Measurements from ENCODE around the gene PSME1. TPM values are rescaled to one million over a fixed set of nuclear protein-coding genes. Genes with fewer than 3 reads are reported as not detected.
A peak's percentile ranks its signal among the peaks of the same experiment; 100 is the strongest.
"Not testable (repeated sequence)": the region's sequence is repeated elsewhere in the genome, so short reads cannot be mapped to it uniquely, and the experiment has no call there.

PSME1 gene
- total RNA-seq, 2 experiments from 2014 or later: 414 to 418 TPM

DNA sequence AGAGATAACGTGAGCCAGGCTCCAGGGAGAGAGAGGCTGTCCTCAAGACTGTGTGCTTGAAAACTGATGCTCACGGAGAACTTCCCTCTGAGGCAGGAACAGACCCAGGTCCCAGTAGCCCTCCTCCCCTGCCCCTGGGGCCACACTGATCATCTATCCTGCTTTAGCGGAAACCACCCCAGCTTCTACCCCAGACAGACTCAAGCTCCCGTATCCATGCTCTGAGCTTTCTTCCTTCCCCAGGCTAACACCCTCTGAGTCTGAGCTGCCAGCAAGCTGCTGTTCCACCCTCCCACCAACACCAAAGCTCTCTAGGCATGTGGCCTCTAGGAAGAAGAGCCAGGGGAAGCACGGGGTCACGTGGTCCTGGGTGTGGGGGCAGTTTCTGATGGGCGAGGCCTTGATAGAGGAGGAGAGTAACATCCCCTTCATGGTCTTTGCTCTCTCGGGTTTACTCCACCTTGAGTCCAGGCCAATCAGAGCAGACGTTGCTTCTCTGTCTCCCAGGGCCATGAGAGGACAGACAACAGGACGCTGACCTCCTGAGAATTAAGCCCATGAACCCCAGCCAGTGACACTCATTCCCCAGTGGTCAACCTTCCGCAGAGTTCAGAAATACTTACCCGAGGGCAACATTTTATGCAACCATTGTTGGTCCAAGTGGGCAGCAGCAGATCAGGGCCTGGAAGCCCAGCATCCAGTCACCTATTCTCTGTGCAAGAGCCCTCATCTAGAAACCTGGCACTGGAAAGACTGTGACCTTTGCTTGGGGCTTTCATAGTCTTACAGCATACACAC is 40.5 kb upstream of the PSME1 start:
- H3K9me3 Mint-ChIP-seq (ENCODE audit: low read depth): no peaks in the 10 kb centered on the region
- ChIA-PET POLR2A (interaction anchor here (0.9 to 2.9 kb wide), 6 partner anchors 13 to 107 kb away, joined by 3 to 13 read pairs (median 6); partner anchors contain the start of genes DCAF11, DHRS4L2, NRL and PSME2), CTCF (interaction anchor here (0.6 to 12.4 kb wide), 8 partner anchors 12 to 1000 kb away, joined by 3 to 189 read pairs (median 18); partner anchors contain the start of genes ACIN1, C14orf119, CARMIL3 and DCAF11)
- H3K36me3 Mint-ChIP-seq (ENCODE audit: low read depth): peaks cover 35% of the 10 kb centered on the region
- H3K27me3 Mint-ChIP-seq: no peaks in the 10 kb centered on the region
- ATAC-seq (peak; percentile 40), DNase-seq (peak; percentile 82)
- H3K27ac Mint-ChIP-seq: peak overlapping the region; percentile 95
- intact Hi-C loops (cut with DNase I, micrococcal nuclease): loop anchor here in 1 of 2 experiments (1.0 to 2.0 kb wide), 4 partner anchors 13 to 529 kb away; partner anchors contain the start of genes AP1G2, CARMIL3 and DHRS4L2
- peak overlapping the region; percentile 85 for H3K4me3 Mint-ChIP-seq
- peaks cover 24% of the 10 kb centered on the region for H3K4me1 Mint-ChIP-seq

DNA sequence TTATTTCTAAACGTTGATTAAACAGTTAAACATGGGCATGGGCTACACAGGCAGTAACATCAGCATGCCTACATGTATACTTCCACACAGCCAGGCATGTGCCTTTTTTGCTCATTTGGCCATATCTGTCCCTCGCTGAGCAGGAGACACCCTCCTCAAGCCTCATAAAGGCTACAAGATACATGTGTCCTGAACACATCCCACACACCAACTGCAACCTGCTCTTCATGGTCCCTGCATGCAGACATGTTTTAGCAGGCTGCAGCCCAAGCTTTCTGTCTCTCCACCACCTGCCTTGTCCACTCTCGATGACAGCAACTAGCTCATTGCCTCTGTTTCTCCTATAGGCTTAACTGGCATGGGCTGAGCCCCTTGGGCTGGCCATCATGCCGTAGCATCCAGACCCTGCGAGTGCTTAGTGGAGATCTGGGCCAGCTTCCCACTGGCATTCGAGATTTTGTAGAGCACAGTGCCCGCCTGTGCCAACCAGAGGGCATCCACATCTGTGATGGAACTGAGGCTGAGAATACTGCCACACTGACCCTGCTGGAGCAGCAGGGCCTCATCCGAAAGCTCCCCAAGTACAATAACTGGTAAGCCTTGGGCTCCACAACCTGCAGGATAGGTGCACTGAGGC is 39.3 kb upstream of the PSME1 start:
- POLR2A ChIA-PET: interaction anchor here (0.6 kb wide), 1 partner anchor 555 kb away, joined by 3 read pairs; no protein-coding TSS in a partner anchor
- Mint-ChIP-seq H3K27me3 (no peaks in the 10 kb centered on the region), H3K36me3 (ENCODE audit: low read depth) (peaks cover 46% of the 10 kb centered on the region), H3K4me3 (peak overlapping the region; percentile 49), H3K27ac (peak overlapping the region; percentile 53), H3K9me3 (ENCODE audit: low read depth) (no peaks in the 10 kb centered on the region), H3K4me1 (peaks cover 22% of the 10 kb centered on the region)
- DNase-seq: no peak
- CTCF ChIA-PET: interaction anchor here (0.6 to 12.4 kb wide), 3 partner anchors 11 to 40 kb away, joined by 3 to 189 read pairs (median 124); no protein-coding TSS in a partner anchor
- intact Hi-C loops (cut with DNase I, micrococcal nuclease): no loop called here
- no peak for ATAC-seq

DNA sequence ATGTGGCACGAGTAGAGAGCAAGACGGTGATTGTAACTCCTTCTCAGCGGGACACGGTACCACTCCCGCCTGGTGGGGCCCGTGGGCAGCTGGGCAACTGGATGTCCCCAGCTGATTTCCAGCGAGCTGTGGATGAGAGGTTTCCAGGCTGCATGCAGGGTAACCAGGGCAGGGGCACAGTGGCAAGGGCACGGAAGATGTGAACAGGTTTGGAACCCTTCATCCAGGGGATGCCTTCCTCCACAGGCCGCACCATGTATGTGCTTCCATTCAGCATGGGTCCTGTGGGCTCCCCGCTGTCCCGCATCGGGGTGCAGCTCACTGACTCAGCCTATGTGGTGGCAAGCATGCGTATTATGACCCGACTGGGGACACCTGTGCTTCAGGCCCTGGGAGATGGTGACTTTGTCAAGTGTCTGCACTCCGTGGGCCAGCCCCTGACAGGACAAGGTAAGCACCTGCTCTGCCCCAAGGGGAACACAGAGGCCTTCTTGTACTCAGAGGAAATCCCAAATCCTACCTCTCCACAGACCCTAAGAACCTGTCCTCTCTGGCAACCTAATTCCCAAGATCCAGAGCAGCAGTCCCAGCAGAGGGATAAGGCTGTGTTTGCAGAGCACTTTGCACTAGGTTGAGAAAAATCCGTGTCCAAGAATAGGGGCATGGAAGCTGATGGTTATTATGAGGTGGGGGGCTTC is 37.6 kb upstream of the PSME1 start:
- Mint-ChIP-seq H3K36me3 (ENCODE audit: low read depth) (peaks cover 59% of the 10 kb centered on the region), H3K9me3 (ENCODE audit: low read depth) (no peaks in the 10 kb centered on the region), H3K4me3 (no peak overlapping the region), H3K27ac (no peak overlapping the region), H3K27me3 (no peaks in the 10 kb centered on the region), H3K4me1 (peaks cover 18% of the 10 kb centered on the region)
- DNase-seq: no peak
- ATAC-seq: no peak
- intact Hi-C loops (cut with DNase I, micrococcal nuclease): no loop called here
- ChIA-PET POLR2A (no interaction called here), CTCF (interaction anchor here (12.4 kb wide), 1 partner anchor 9 kb away, joined by 189 read pairs; no protein-coding TSS in a partner anchor)

DNA sequence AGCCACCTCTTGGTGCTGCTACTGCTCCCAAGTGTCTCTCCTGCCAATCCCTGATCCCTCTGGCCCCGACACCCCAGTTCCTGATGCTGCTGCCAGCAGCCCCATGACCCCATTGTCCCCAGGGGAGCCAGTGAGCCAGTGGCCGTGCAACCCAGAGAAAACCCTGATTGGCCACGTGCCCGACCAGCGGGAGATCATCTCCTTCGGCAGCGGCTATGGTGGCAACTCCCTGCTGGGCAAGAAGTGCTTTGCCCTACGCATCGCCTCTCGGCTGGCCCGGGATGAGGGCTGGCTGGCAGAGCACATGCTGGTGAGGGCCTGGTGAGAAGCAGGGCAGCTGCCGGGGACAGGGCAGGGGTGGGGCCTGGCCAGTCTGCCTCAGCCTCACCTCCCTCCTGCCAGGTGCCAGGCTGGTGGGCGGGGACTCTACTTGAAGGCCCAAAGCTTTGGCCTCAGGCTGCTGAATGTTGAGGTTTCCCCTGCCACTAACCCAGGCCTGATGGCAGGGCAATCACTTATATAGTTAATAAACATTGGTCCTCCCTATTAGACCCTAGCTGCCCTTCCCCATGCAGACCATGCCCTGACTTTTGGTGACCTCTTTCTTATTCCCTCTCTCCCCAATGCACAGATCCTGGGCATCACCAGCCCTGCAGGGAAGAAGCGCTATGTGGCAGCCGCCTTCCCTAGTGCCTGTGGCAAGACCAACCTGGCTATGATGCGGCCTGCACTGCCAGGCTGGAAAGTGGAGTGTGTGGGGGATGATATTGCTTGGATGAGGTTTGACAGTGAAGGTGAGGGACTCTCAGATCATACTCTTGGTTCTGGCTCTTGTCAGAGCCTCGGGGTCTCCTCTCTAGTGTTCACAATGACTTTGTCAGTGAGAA is 36.8 kb upstream of the PSME1 start:
- Mint-ChIP-seq H3K4me3 (no peak overlapping the region), H3K27ac (no peak overlapping the region), H3K27me3 (no peaks in the 10 kb centered on the region), H3K4me1 (peaks cover 14% of the 10 kb centered on the region), H3K9me3 (ENCODE audit: low read depth) (no peaks in the 10 kb centered on the region), H3K36me3 (ENCODE audit: low read depth) (peaks cover 63% of the 10 kb centered on the region)
- ATAC-seq (no peak), DNase-seq (no peak)
- intact Hi-C loops (cut with DNase I, micrococcal nuclease): no loop called here
- ChIA-PET CTCF (interaction anchor here (12.4 kb wide), 1 partner anchor 8 kb away, joined by 189 read pairs; no protein-coding TSS in a partner anchor), POLR2A (no interaction called here)

DNA sequence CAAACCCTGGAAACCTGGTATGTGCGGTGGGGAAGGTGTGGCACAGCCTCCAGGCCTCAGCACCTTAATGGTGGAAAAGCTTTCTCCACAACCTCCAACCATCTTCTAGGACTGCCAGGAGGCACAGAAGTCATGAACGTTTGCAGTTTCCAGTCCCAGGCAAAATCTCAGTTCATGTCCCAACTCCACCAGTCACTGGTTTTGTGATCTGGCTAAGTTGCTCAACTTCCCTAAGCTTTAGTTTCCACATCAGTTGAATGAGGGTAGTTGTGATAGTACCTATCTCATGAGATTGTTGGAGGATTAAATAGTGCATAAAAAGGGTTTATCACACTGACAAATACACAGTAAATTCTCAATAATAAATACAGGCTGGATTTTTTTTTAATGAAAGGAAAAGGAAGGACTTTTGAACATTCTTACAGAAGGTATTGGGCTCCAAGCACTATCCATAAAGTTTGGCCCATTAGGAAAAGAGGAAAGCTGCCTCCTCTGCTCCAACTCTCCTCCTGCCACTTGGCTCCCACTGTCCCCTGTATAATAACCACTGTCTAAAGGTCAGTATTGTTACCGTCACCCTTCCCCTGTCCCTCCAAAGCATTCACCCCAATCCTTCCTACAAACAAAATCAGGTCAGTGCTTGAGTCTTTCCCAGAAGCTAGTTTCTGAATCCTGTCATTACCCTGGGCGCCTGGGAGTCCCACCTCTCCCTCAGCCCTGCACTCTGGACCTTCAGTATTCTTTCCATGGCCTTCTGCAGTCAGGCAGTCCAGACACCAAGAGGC is 35.6 kb upstream of the PSME1 start:
- DNase-seq (no peak), ATAC-seq (no peak)
- Mint-ChIP-seq H3K36me3 (ENCODE audit: low read depth) (peaks cover 63% of the 10 kb centered on the region), H3K27ac (no peak overlapping the region), H3K4me3 (no peak overlapping the region), H3K4me1 (peaks cover 13% of the 10 kb centered on the region), H3K9me3 (ENCODE audit: low read depth) (no peaks in the 10 kb centered on the region), H3K27me3 (no peaks in the 10 kb centered on the region)
- ChIA-PET POLR2A (no interaction called here), CTCF (interaction anchor here (0.7 to 12.4 kb wide), 3 partner anchors 7 to 14 kb away, joined by 3 to 189 read pairs (median 4); no protein-coding TSS in a partner anchor)
- intact Hi-C loops (cut with DNase I, micrococcal nuclease): no loop called here

DNA sequence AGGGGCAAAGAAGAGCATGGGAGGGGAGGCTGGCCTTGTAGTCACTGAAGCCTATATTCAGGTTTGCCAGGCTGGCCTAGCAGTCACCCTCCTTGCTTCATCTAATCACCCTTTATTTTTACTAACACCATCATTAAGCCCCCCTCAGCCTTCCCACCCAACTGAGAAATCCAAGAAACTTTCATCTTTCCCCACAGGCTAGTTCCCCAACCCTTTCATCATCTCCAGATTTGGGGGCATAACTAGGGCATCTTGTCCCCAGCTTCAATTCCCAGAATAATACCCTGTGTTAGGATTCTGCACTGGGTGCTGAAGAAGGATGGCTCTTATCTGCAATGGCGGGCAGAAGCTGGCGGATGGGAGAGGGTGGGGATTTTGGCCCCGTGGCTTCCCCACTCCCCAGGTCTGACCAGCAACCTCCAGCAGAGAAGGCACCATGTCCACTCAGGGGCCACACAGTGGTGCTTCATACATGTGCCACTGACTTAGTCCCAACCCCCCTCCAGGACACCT is 35.0 kb upstream of the PSME1 start:
- Mint-ChIP-seq H3K9me3 (ENCODE audit: low read depth) (no peaks in the 10 kb centered on the region), H3K4me1 (peaks cover 10% of the 10 kb centered on the region), H3K4me3 (no peak overlapping the region), H3K27me3 (no peaks in the 10 kb centered on the region), H3K27ac (no peak overlapping the region), H3K36me3 (ENCODE audit: low read depth) (peaks cover 58% of the 10 kb centered on the region)
- intact Hi-C loops (cut with DNase I, micrococcal nuclease): no loop called here
- DNase-seq (no peak), ATAC-seq (no peak)
- ChIA-PET POLR2A (no interaction called here), CTCF (interaction anchor here (0.7 to 1.0 kb wide), 2 partner anchors 8 to 14 kb away, joined by 3 to 4 read pairs; no protein-coding TSS in a partner anchor)

DNA sequence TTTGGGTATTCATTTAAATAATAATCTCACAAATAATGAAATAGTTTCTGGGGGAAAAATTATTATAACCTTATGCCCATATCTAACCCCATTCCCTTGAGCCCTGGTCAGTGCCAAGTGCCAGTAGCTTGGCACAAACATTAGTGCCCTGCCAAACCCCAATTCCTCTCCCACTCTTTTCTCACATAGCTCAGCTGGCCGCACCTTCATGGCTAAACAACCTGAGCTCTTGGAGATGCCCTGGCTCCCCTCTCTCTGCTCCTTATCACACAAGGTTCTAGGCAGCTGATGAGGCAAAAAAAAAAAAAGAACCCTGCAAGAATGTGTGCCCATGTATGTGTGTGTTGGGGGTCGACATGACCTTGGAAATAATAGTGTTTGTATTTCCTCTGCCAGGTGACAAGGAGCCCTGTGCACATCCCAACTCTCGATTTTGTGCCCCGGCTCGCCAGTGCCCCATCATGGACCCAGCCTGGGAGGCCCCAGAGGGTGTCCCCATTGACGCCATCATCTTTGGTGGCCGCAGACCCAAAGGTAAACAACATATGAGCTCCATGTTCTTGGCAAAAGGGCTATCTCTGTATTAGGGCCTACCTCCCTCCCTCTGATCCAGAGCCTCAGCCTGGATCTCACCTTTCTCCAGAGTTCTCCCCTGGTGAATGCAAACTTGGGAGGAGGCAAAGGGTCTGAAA is 33.5 kb upstream of the PSME1 start:
- Mint-ChIP-seq H3K27me3 (no peaks in the 10 kb centered on the region), H3K36me3 (ENCODE audit: low read depth) (peaks cover 50% of the 10 kb centered on the region), H3K4me3 (no peak overlapping the region), H3K4me1 (peaks cover 5% of the 10 kb centered on the region), H3K9me3 (ENCODE audit: low read depth) (no peaks in the 10 kb centered on the region), H3K27ac (no peak overlapping the region)
- POLR2A ChIA-PET: interaction anchor here (0.7 kb wide), 1 partner anchor 44 kb away, joined by 4 read pairs; no protein-coding TSS in a partner anchor
- DNase-seq: no peak
- ATAC-seq: no peak
- CTCF ChIA-PET: interaction anchor here (0.8 to 1.1 kb wide), 2 partner anchors 10 to 16 kb away, joined by 3 read pairs; no protein-coding TSS in a partner anchor
- intact Hi-C loops (cut with DNase I, micrococcal nuclease): no loop called here

DNA sequence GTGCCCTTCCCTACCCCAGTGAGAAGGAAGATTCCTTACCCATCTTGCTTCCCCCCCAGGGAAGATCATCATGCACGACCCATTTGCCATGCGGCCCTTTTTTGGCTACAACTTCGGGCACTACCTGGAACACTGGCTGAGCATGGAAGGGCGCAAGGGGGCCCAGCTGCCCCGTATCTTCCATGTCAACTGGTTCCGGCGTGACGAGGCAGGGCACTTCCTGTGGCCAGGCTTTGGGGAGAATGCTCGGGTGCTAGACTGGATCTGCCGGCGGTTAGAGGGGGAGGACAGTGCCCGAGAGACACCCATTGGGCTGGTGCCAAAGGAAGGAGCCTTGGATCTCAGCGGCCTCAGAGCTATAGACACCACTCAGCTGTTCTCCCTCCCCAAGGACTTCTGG is 32.5 kb upstream of the PSME1 start:
- Mint-ChIP-seq H3K27me3 (no peaks in the 10 kb centered on the region), H3K9me3 (ENCODE audit: low read depth) (no peaks in the 10 kb centered on the region), H3K4me1 (peaks cover 10% of the 10 kb centered on the region), H3K4me3 (no peak overlapping the region), H3K27ac (no peak overlapping the region), H3K36me3 (ENCODE audit: low read depth) (peaks cover 45% of the 10 kb centered on the region)
- intact Hi-C loops (cut with DNase I, micrococcal nuclease): no loop called here
- ATAC-seq: no peak
- CTCF ChIA-PET: interaction anchor here (1.2 to 7.8 kb wide), 2 partner anchors 9 to 39 kb away, joined by 3 to 189 read pairs; partner anchors contain the start of gene PCK2
- no peak for DNase-seq
- POLR2A ChIA-PET: no interaction called here

DNA sequence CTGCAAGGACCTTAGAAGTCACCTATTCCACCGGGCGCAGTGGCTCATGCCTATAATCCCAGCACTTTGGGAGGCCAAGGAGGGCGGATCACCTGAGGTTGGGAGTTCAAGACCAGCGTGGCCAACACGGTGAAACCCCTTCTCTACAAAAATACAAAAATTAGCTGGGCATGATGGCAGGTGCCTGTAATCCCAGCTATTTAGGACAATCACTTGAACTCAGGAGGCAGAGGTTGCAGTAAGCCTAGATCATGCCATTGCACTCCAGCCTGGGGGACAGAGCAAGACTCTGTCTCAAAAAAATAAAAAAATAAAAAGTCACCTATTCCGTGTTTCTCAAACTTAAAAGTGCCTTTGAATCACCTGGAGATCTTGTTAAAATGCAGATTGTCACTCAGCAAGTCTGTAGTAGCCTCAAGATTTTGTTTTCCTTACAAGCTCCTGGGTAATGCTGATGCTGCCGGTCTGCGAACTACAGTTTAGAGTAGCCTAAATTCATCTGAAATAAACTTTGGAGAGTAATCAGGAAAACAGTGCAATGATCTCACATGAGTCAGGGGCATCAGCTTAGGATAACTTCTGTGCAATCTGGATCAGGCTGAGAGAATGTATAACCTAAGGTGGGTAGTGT is 30.3 kb upstream of the PSME1 start:
- ChIA-PET CTCF (interaction anchor here (0.6 to 7.8 kb wide), 6 partner anchors 11 to 331 kb away, joined by 3 to 189 read pairs (median 5); partner anchors contain the start of gene PCK2), POLR2A (interaction anchor here (0.6 kb wide), 1 partner anchor 88 kb away, joined by 5 read pairs; no protein-coding TSS in a partner anchor)
- H3K27me3 Mint-ChIP-seq; DNase-seq; H3K4me3 Mint-ChIP-seq; intact Hi-C loops (cut with DNase I, micrococcal nuclease); H3K9me3 Mint-ChIP-seq (ENCODE audit: low read depth); ATAC-seq: not testable (repeated sequence)
- peaks cover 21% of the 10 kb centered on the region for H3K4me1 Mint-ChIP-seq
- H3K27ac Mint-ChIP-seq: peak overlapping the region; percentile 72
- H3K36me3 Mint-ChIP-seq (ENCODE audit: low read depth): peaks cover 31% of the 10 kb centered on the region

Measured in activated CD4-positive, alpha-beta T cell treated with anti-CD3 and anti-CD28 coated beads for 36 hours (primary cell).